RWPE1 (cell line): ENCODE results near the gene TRIM71.

Experiments
- CTCF ChIA-PET: fragments of 350-600 bp; sonication (Branson Sonifier 250); formaldehyde crosslinking; extraction: SDS; loops from one replicate; lab custom pipeline; 2021; lab: Yijun Ruan, JAX
- POLR2A ChIA-PET: fragments of 400-600 bp; formaldehyde crosslinking; extraction: SDS; loops from one replicate; lab custom pipeline; 2020; ENCODE audit warnings: antibody characterized with exemption; ENCODE audit not compliant: low non-redundant PET; lab: Yijun Ruan, JAX
- DNase-seq: peaks from one replicate; pipeline ENCODE4 v3.0.0; 2012; ENCODE audit warnings: low spot score
- H3K27ac ChIP-seq: fragments of 450-650 bp; 2 replicates; pipeline ENCODE4 v1.5.1; 2017
- TF ChIP-seq, protein P1 (sequence below): fragments of 450-650 bp; conservative IDR thresholded peaks from 2 replicates; pipeline ENCODE4 v1.5.1; 2017; ENCODE audit warnings: low read depth, mild to moderate bottlenecking

The TRIM71 gene

DNA sequence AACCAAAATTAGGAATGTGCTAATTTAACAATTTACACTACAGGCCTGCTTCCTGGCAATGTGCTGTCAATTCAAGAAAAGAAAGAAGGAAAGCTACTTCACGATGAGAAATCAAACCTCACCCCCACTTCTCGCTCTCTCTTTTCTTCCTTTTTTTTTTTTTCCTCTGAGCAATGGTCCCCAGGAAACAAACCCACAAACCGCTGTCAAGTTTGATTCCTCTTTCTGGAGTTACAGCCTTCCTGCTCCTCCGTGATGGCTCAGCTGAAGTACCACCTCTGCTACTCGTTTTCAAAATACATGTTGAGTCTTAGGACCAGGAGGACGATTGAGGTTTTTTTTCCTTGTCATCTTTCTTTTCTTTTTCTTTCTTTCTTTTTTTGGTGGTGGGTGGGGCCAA is 3.4 kb upstream of the TRIM71 start:
- DNase-seq = no peak

DNA sequence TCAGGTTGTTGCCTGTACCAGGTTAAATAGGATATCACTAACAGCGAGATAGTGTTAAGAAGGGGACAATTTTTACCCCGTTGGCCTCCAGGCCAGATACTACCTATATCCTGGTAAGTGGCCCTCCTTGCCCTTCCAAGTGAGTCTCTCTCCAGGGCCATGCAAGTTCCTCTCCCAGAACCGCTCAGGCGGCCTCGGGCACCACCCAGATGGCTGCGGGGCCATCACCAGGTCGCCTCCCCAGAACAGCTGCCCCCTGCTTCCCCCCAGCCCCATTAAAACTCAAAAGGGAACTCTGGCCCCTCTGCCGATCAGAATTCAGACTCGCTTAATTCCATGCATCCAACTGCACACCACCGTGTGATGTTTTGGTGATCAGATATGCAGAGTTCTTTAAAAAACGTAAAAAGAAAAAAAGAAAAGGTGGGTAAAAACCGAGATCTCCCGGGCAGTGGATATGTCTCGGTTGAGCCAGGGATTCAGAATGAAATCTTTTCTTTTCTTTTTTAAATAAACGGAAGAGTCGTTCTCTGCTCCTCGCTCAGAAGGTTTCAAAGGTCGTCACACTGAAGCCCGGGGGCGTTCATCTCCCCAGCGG is 1.9 kb upstream of the TRIM71 start:
- POLR2A ChIA-PET = no interaction called here
- DNase-seq = no peak
- CTCF ChIA-PET = no interaction called here
- H3K27ac ChIP-seq = no peak overlapping the region
- TF ChIP-seq, protein P1, sequence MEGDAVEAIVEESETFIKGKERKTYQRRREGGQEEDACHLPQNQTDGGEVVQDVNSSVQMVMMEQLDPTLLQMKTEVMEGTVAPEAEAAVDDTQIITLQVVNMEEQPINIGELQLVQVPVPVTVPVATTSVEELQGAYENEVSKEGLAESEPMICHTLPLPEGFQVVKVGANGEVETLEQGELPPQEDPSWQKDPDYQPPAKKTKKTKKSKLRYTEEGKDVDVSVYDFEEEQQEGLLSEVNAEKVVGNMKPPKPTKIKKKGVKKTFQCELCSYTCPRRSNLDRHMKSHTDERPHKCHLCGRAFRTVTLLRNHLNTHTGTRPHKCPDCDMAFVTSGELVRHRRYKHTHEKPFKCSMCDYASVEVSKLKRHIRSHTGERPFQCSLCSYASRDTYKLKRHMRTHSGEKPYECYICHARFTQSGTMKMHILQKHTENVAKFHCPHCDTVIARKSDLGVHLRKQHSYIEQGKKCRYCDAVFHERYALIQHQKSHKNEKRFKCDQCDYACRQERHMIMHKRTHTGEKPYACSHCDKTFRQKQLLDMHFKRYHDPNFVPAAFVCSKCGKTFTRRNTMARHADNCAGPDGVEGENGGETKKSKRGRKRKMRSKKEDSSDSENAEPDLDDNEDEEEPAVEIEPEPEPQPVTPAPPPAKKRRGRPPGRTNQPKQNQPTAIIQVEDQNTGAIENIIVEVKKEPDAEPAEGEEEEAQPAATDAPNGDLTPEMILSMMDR = no peak

More for the DNA sequence above, 3.4 kb upstream of the TRIM71 start:
- POLR2A ChIA-PET = no interaction called here
- no peak overlapping the region for H3K27ac ChIP-seq
- TF ChIP-seq, protein P1 = no peak
- CTCF ChIA-PET = interaction anchor here (0.9 kb wide), 2 partner anchors 34 to 317 kb away, joined by 3 to 4 read pairs; no protein-coding TSS in a partner anchor

DNA sequence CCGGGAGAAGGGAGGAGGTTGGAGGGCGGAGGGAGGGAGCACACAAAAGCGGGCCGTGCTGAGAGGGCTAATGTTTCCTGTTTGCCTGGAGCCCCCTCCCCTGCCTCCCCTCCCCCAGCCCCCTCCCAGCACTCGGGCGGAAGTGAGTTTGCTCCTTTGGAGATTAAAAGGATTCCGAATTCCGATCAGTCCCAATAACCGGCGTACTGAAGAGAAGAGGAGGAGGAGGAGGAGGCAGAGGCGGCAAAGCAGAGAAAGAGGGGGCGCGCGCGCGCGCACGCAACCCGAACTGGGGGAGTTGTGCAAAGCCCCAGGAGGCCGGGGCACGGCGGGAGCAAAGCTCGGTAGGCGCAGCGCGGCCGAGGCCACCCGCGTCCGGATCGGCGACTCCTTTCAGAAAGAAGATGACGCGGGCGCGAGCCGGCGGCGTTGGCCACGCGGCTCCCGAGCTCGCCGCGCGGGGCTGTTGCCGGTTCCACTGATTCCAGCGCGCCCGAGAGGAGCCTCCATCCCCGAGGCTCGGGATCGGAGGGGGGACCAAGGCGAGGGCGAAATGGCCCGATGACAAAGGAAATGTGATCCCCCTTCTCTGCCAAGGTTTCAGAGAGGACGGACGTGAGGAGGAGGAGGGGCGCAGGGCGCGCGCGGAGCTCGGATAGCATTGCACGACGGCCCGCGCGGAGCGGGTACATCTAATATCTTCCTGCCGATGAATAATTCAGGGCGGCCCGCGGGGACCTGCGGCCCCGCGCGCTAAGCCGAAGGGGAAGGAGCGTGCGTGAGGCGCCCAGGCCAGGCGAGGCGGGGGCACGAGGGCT is 1.1 kb upstream of the TRIM71 start:
- TF ChIP-seq, protein P1 = no peak
- no peak for DNase-seq
- CTCF ChIA-PET = no interaction called here
- H3K27ac ChIP-seq = no peak overlapping the region
- POLR2A ChIA-PET = no interaction called here

DNA sequence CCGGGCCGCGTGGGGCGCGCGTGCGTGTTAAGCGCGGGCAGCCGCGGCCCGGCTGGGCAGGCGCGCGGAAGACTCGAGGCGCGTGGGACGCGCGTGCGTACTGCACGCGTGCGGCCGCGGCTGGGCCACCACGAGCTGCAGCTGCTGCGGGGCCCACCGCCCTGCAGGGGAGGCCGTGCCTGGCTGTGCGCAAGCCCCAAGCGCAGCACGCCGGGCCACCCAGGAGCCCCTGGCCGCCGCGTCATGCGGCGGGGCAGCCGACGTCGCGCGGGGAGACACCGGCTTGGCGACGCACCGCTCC is 590 bp upstream of the TRIM71 start:
- no peak overlapping the region for H3K27ac ChIP-seq
- CTCF ChIA-PET = no interaction called here

DNA sequence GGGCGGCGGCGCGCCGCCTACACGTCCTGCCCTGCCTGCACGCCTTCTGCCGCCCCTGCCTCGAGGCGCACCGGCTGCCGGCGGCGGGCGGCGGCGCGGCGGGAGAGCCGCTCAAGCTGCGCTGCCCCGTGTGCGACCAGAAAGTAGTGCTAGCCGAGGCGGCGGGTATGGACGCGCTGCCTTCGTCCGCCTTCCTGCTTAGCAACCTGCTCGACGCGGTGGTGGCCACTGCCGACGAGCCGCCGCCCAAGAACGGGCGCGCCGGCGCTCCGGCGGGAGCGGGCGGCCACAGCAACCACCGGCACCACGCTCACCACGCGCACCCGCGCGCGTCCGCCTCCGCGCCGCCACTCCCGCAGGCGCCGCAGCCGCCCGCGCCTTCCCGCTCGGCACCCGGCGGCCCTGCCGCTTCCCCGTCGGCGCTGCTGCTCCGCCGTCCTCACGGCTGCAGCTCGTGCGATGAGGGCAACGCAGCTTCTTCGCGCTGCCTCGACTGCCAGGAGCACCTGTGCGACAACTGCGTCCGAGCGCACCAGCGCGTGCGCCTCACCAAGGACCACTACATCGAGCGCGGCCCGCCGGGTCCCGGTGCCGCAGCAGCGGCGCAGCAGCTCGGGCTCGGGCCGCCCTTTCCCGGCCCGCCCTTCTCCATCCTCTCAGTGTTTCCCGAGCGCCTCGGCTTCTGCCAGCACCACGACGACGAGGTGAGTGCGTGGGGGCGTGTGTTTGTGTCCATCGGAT is 602 bp downstream of the TRIM71 start:
- no peak overlapping the region for H3K27ac ChIP-seq
- CTCF ChIA-PET = no interaction called here
- POLR2A ChIA-PET = no interaction called here

More for the DNA sequence above, 590 bp upstream of the TRIM71 start:
- POLR2A ChIA-PET = no interaction called here
- TF ChIP-seq, protein P1 = no peak
- DNase-seq = no peak

DNA sequence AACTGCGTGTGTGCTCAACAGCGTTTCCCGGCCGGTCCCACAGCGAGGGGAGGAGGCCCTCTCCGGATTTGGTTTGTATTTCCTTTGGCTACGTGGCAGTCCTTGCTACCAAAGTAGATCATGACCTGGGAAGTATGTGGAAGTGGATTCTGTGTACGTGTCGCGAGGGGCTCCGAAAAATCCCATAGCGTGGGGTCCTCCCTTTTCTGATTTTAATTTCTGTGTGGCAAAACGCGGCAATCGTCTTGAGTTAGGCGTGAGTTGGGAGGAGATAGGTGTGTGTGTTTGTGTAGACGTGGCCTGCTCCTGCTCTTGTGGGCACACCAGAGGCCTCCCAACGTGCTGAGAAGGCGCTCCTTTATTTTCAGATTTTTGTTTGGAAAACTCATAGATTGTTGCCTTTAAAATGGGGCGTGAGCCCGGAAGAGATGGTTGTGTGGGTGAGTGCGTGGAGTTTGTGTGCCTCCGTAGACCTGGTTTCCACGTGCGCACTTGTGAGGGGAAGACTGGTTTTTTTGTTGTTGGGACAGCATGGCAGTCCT is 1.2 kb downstream of the TRIM71 start:
- ChIA-PET CTCF (no interaction called here), POLR2A (no interaction called here)
- DNase-seq = no peak
- TF ChIP-seq, protein P1 = no peak
- H3K27ac ChIP-seq = no peak overlapping the region

More for the DNA sequence above, 602 bp downstream of the TRIM71 start:
- no peak for DNase-seq
- TF ChIP-seq, protein P1 = no peak
